HepG2 (cell line): Measurements from ENCODE around the gene ZNF276. TPM values are rescaled to one million over a fixed set of nuclear protein-coding genes. Genes with fewer than 3 reads are reported as not detected.

Experiments
- ATAC-seq: fragments of 200-7000 bp; cut with Tn5 transposase; 3 replicates; pipeline ENCODE4 v1.9.1; 2020; ENCODE audit warnings: mild to moderate bottlenecking, moderate library complexity
- BruUV-seq: library from RNA; stranded (reverse); fragments of 400-500 nt; replicated peaks from 2 replicates; lab custom pipeline; 2021; lab: Mats Ljungman, UMichigan
- CTCF ChIA-PET: fragments of 300-600 bp; formaldehyde crosslinking; extraction: SDS; loops from one replicate; lab custom pipeline; 2021; ENCODE audit warnings: low total read pairs, inconsistent platforms, low intra/inter-chr PET ratio; lab: Yijun Ruan, JAX
- POLR2A ChIA-PET: fragments of 350-600 bp; sonication (Branson Sonifier 250); formaldehyde crosslinking; loops from one replicate; lab custom pipeline; 2020; ENCODE audit warnings: antibody characterized with exemption, inconsistent platforms; lab: Yijun Ruan, JAX
- DNase-seq: peaks from one replicate; pipeline ENCODE4 v3.0.0-alpha.2; 2015; ENCODE audit warnings: low spot score
- FAIRE-seq: peaks from 3 replicates; lab custom pipeline; 2011; peaks lifted over from hg19 to GRCh38; lab: Jason Lieb, UNC
- H2AFZ ChIP-seq: one replicate; pipeline ENCODE4 v1.6.1; 2011; ENCODE audit warnings: low read length, inconsistent platforms
- H3K27ac ChIP-seq: fragments of 300-600 bp; 3 replicates; pipeline ENCODE4 v1.8.0; 2011; ENCODE audit warnings: mixed run types, mild to moderate bottlenecking, mixed read lengths, low read length, inconsistent platforms; ENCODE audit not compliant: insufficient read depth; ENCODE audit errors: extremely low read length
- H3K27me3 ChIP-seq, 2 experiments: fragments of 200-600 bp in 1 of 2; 2 replicates in 1 of 2; 3 replicates in 1 of 2; pipeline versions ENCODE4 v1.6.0 to v1.8.0; 2011; ENCODE audit warnings: low read length in 2 of 2, mild to moderate bottlenecking in 2 of 2, moderate library complexity in 2 of 2, inconsistent platforms in 1 of 2; ENCODE audit not compliant: insufficient read depth in 2 of 2, control insufficient read depth in 1 of 2
- H3K36me3 ChIP-seq, 2 experiments: fragments of 200-600 bp in 1 of 2; replicated peaks in 1 of 2; 2 replicates in 1 of 2; 3 replicates in 1 of 2; pipeline versions ENCODE4 v1.5.1 to v1.8.0; 2011; ENCODE audit warnings: low read length in 2 of 2, inconsistent platforms in 1 of 2; ENCODE audit not compliant: insufficient read depth in 2 of 2, control insufficient read depth in 1 of 2
- H3K4me1 ChIP-seq: 2 replicates; pipeline ENCODE4 v1.5.1; 2012; ENCODE audit warnings: low read length, inconsistent platforms; ENCODE audit not compliant: insufficient read depth
- H3K4me2 ChIP-seq: 2 replicates; pipeline ENCODE4 v1.6.0; 2011; ENCODE audit warnings: low read depth, low read length, inconsistent platforms
- H3K4me3 ChIP-seq, 3 experiments: fragments of 200-600 bp in 1 of 3; sonication (generic), shearing (Covaris generic) in 1 of 3; replicated peaks in 1 of 3; 2 replicates each; pipeline ENCODE4 v1.5.1; 2011 to 2016; ENCODE audit warnings: low read length in 3 of 3, inconsistent platforms in 2 of 3, low read depth in 2 of 3, mild to moderate bottlenecking in 2 of 3, control low read depth in 1 of 3, mixed read lengths in 1 of 3; ENCODE audit not compliant: insufficient read depth in 1 of 3
- H3K79me2 ChIP-seq: one replicate; pipeline ENCODE4 v1.6.1; 2011; ENCODE audit warnings: low read length, inconsistent platforms; ENCODE audit not compliant: insufficient read depth
- H3K9ac ChIP-seq: 2 replicates; pipeline ENCODE4 v1.6.0; 2011; ENCODE audit warnings: mild to moderate bottlenecking, low read depth, low read length, inconsistent platforms; ENCODE audit not compliant: insufficient read depth
- H3K9me3 ChIP-seq: 2 replicates; pipeline ENCODE4 v1.5.1; 2012; ENCODE audit warnings: mild to moderate bottlenecking, low read length
- H4K20me1 ChIP-seq: 2 replicates; pipeline ENCODE4 v1.6.0; 2011; ENCODE audit warnings: inconsistent platforms, mild to moderate bottlenecking, low read length, moderate library complexity; ENCODE audit not compliant: insufficient read depth
- EEA1 ChIP-seq: sonication (generic); formaldehyde crosslinking; IDR thresholded peaks from 2 replicates; pipeline ENCODE4 v1.5.1; 2020; ENCODE audit warnings: mild to moderate bottlenecking, missing genetic modification reagents, borderline replicate concordance
- ETV6 ChIP-seq: sonication (generic); formaldehyde crosslinking; conservative IDR thresholded peaks from 2 replicates; pipeline ENCODE4 v1.4.0; 2020; ENCODE audit warnings: missing genetic modification reagents
- GATAD2A ChIP-seq: IDR thresholded peaks from 2 replicates; pipeline ENCODE4 v1.6.1; 2016
- HDAC2 ChIP-seq: sonication (generic); formaldehyde crosslinking; IDR thresholded peaks from 2 replicates; pipeline ENCODE4 v1.4.0; 2020; ENCODE audit warnings: missing genetic modification reagents
- LRRFIP1 ChIP-seq: sonication (generic); formaldehyde crosslinking; conservative IDR thresholded peaks from 2 replicates; pipeline ENCODE4 v1.4.0; 2020; ENCODE audit warnings: missing genetic modification reagents
- NR2F6 ChIP-seq, 2 experiments: IDR thresholded peaks; 2 replicates each; pipeline ENCODE4 v1.6.1; 2016; ENCODE audit warnings: antibody characterized with exemption in 1 of 2, mild to moderate bottlenecking in 1 of 2
- RNF219 ChIP-seq: sonication (generic); formaldehyde crosslinking; IDR thresholded peaks from 2 replicates; pipeline ENCODE4 v1.5.0; 2020; ENCODE audit warnings: mild to moderate bottlenecking, missing genetic modification reagents
- TFE3 ChIP-seq: IDR thresholded peaks from 2 replicates; pipeline ENCODE4 v1.6.1; 2016
- THRA ChIP-seq: sonication (generic); formaldehyde crosslinking; IDR thresholded peaks from 2 replicates; pipeline ENCODE4 v1.4.0; 2020; ENCODE audit warnings: missing genetic modification reagents, borderline replicate concordance
- ZFP41 ChIP-seq: sonication (generic); formaldehyde crosslinking; IDR thresholded peaks from 2 replicates; pipeline ENCODE4 v1.4.0; 2020; ENCODE audit warnings: mild to moderate bottlenecking, missing genetic modification reagents, borderline replicate concordance
- ZFP62 ChIP-seq: sonication (generic); formaldehyde crosslinking; IDR thresholded peaks from 2 replicates; pipeline ENCODE4 v1.4.0; 2020; ENCODE audit warnings: missing genetic modification reagents
- ZNF251 ChIP-seq: sonication (generic); formaldehyde crosslinking; IDR thresholded peaks from 2 replicates; pipeline ENCODE4 v1.9.0; 2021; ENCODE audit warnings: mild to moderate bottlenecking, missing genetic modification reagents
- ZNF776 ChIP-seq: sonication (generic); formaldehyde crosslinking; IDR thresholded peaks from 2 replicates; pipeline ENCODE4 v1.4.0; 2020; ENCODE audit warnings: mild to moderate bottlenecking, missing genetic modification reagents
- ZNF792 ChIP-seq: IDR thresholded peaks from 2 replicates; pipeline ENCODE4 v1.6.1; 2016
- WGBS: methylation state at CpG from one replicate; pipeline ENCODE4 v1.1.6; 2017; ENCODE audit warnings: low lambda C conversion rate; 5-methylcytosine and 5-hydroxymethylcytosine counted together
- in situ Hi-C: cut with HindIII; loops from 2 replicates; pipeline ENCODE4 v1.10.0; 2017; ENCODE audit warnings: low pct_unique_long_range_greater_than_20kb; ENCODE audit not compliant: extremely low pct_ligation_motif_present
- intact Hi-C: fragments of 100-400 bp; cut with micrococcal nuclease; formaldehyde crosslinking; loops from one replicate; pipeline ENCODE4 v1.10.0; 2022; ENCODE audit not compliant: unreplicated experiment
- polyA plus RNA-seq, 8 experiments: library from polyadenylated mRNA; depleted of rRNA in 3 of 8; stranded (reverse) in 7 of 8; unstranded in 1 of 8; fragments of >200 nt; fragmentation: Illumina TruSeq in 4 of 8; extraction: Trizol in 4 of 8; gene quantifications; 2 replicates each; pipeline versions ENCODE4 v1.2.1 to v1.2.3, GENCODE V29; 2011 to 2016; ENCODE audit warnings: low read depth in 4 of 8, missing spikeins in 1 of 8, mixed read lengths in 1 of 8; ENCODE audit not compliant: insufficient read depth in 1 of 8
- total RNA-seq, 5 experiments: library from RNA; depleted of rRNA; stranded (reverse); fragments of >200 nt; fragmentation: Illumina TruSeq; extraction: Trizol; gene quantifications; 2 replicates each; pipeline ENCODE4 v1.2.3, GENCODE V29; 2016; ENCODE audit warnings: low read depth in 1 of 5

Gene ZNF276
- total and polyA plus RNA-seq, 2 of the 13 experiments (the other 11 are each of a cell fraction or from before 2014, with no cell fraction given) = 17.7 to 18.0 TPM

GRCh38 chr16:89687092-89687940 is 34.0 kb upstream of the ZNF276 start (continued):
- TF ChIP-seq ZNF776 (CRISPR knock-in tag) (peak; percentile 98), ZFP41 (0 out of 2 replicates have a peak, but pooled peaks have one; percentile 81)

GRCh38 chr16:89688395-89688794 is 32.9 kb upstream of the ZNF276 start:
- DNase-seq (no peak), FAIRE-seq (peak; percentile 40), ATAC-seq (no peak)
- Histone ChIP-seq H3K4me1 (peaks cover 73% of the 10 kb centered on the region), H3K9ac (peak overlapping the region; percentile 8; the same call in 1 of the 2 replicates), H3K9me3 (peaks cover 15% of the 10 kb centered on the region), H3K4me2 (peak overlapping the region; percentile 0; the same call in 1 of the 2 replicates), H3K4me3 (no peak overlapping the region), H3K36me3 (no peaks in the 10 kb centered on the region), H4K20me1 (no peaks in the 10 kb centered on the region), H3K27me3 (no peaks in the 10 kb centered on the region), H2AFZ (no peak overlapping the region), H3K27ac (peak overlapping the region; percentile 89), H3K79me2 (no peaks in the 10 kb centered on the region)
- BruUV-seq = no TSS peak
- intact Hi-C loops (no loop called here), in situ Hi-C loops (no loop called here)
- ChIA-PET CTCF (no interaction called here), POLR2A (interaction anchor here (0.6 to 3.2 kb wide), 3 partner anchors 12 to 498 kb away, joined by 3 to 20 read pairs (median 13); partner anchors contain the start of genes CHMP1A and SPATA33)
- WGBS = 75% methylated on average over 5 of the region's 5 CpGs
- TF ChIP-seq ZNF251 (CRISPR knock-in tag) (no peak), RNF219 (CRISPR knock-in tag) (0 out of 2 replicates have a peak, but pooled peaks have one; percentile 19), NR2F6 (IDR thresholded peaks at IDR 0.05) (no peak), NR2F6 (CRISPR knock-in tag; IDR thresholded peaks at IDR 0.05) (peak; percentile 14; the same call in 1 of the 2 replicates), ZFP62 (CRISPR knock-in tag) (no peak), LRRFIP1 (CRISPR knock-in tag) (0 out of 2 replicates have a peak, but pooled peaks have one; percentile 52), EEA1 (CRISPR knock-in tag) (0 out of 2 replicates have a peak, but pooled peaks have one; percentile 8), ZNF792 (CRISPR knock-in tag) (0 out of 2 replicates have a peak, but pooled peaks have one; percentile 48), GATAD2A (CRISPR knock-in tag) (0 out of 2 replicates have a peak, but pooled peaks have one; percentile 30), THRA (CRISPR knock-in tag) (peak; percentile 65; the same call in 1 of the 2 replicates), HDAC2 (peak; percentile 15; the same call in 1 of the 2 replicates), TFE3 (CRISPR knock-in tag) (peak; percentile 51; the same call in 1 of the 2 replicates), ETV6 (CRISPR knock-in tag) (0 out of 2 replicates have a peak, but pooled peaks have one; percentile 18)
